NCI-H1694 (cell line): ENCODE data around the gene FOCAD.
A peak's percentile ranks its signal among the peaks of the same experiment; 100 is the strongest.

Experiments used
- DNase-seq: peaks from one replicate; lab custom pipeline; 2025; lab: John Stamatoyannopoulos, UW

The FOCAD gene

DNA sequence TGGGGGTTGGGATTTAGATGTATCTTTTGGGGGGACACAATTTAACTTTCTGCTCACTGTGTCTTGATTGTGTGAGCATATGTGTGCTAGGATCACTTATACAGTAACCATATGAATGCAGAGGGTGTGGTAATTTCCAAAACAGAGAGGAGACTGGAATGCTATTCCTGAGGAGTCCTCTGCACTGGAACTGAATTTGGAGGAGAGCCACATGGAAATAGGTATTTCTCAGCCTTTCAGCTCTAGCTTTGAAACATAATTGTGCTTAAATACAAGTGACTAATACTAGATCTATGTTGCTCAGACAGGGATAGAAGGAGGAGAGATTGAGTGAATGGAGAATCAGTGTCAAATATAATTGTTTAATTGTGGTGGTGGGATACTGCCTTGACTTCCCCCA is 45.5 kb downstream of the FOCAD start:
- no peak for DNase-seq

DNA sequence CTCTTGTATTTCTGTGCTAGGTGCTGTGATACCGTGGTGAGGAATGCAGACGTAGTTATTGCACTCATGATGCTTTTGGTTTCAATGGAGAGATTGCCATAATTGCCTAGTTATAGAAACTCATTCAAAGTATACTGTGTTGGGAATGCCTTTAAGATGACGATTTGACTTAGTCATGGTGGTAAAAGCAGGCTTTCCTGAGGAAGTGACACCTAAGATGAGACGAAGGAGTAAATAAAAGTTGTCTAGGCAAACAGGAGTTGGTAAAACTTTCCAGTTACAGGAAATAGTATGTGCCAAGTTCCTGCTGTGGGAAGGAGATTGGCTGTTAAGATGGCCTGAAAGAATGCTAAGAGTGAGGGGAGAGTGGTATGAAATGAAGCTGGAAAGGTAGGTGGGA is 48.1 kb downstream of the FOCAD start:
- no peak for DNase-seq

DNA sequence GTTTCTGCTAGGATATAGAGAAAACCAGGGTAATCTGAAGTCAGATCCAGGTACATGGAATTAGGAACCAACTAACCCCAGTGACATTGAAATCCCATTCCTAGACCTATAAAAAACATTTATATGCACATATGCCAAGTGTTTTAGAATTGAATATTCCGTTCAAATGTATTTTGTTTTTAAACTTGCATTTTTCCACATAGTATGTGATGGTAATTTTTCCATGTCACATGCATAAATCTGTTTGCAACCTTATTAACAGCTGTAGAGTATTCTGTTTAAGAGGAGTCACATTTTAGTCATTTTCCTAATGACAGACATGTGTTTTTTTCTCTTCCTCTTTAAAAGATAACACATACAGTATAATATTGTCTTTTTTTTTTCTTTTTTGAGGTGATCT is 50.2 kb downstream of the FOCAD start:
- no peak for DNase-seq

DNA sequence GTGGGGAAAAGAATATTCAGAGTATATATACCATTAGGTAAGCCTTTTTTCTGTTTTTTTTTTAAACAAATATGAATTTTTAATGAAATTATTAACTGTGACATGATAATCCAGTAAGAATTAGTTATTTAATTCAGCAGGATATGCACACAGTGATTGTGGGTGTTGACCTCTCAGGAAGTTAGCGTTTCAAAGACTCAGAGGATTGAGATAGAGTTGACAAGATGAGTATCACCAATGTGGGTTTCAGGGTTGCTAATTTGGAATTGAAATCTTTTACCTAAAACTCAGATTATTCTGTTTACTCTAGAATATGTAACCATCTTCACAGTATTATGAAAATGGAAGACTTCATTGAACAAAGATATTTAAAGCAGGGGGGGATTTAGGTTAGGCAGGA is 56.2 kb downstream of the FOCAD start:
- no peak for DNase-seq

DNA sequence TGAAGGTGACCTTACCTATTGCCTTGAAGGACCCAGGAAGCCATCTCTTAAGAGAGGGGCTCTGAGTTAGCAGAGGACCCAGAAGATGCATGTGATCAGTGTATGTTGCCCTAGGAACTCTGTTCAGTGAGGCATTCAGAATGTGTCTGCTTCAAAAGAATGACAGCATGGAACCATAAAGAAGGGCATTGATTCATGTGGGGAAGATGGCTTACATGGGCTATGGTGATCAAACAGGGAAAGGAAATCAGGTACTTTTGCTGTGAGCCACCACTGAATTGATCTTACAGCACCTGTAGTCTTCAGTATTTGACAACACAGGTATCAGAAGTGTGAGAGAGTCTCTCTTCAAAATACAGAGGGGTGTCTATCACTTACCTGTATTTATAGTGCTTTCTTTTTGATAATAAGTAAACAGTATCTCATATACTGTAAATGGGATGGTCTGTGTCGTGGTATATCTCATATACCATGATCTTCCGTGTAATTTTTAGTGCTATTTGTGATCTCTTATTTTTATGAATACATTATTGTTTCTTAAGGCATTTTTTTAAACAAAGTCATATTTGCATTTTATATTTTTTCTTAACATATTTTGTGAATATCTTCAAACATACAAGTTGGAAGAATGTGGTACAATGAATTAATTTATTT is 57.0 kb downstream of the FOCAD start:
- no peak for DNase-seq

DNA sequence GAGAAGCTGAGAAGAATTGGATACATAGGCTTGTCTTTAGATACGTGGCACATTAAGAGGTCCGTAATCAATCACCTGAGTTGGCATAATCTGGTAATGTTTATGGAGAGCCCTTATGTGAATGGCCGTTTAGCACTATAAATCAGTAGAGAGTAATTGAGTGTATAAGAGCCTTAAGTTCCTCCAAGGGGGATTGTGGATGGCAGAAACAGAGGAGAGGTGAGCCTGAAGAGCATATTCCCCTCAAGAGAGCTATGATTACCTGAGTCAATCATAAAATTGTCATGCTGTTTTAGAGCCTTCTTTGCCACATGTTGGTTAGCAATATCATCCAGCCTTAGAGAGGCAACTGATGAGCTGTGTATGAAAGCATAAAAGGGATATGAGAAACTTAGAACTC is 58.8 kb downstream of the FOCAD start:
- no peak for DNase-seq

- DNase-seq = no peak
Measured at GRCh38 chr9:20744036-20744630, 60.1 kb downstream of the FOCAD start.

- DNase-seq = no peak
Measured at GRCh38 chr9:20746967-20747366, 62.9 kb downstream of the FOCAD start.

DNA sequence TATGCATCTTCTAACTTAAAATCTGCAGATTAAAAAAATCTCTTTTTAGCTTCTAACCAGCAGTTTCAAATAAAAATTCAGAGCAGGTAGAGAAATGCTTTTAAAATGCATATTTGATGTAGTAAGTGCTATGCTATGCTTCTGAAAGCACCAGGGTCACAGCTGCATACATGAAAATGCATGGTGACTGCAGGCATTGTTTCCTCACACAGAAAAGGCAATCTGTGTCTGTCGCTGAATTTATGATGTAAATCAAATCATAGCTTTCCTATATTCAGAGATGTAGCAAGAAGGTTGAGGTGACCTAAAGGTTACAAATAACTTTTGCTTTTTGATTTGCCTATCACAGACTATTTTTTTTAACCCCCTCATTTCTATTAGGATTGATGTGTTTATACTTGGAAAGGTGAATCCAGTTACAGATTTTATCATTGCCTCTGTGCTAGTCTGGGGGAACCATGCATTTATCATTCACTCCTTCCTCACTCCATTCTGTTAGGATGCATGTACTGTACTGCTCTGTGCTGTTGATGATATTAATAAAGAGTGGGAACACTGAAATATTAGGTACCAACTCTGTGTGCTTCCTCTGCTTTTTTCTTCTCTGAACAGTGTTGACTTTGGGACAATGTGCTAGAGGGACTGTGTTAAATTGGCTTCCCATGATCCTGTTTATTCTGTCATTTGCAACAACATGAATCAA is 65.6 kb downstream of the FOCAD start:
- no peak for DNase-seq

- DNase-seq = no peak
Measured at GRCh38 chr9:20753761-20754160, 69.7 kb downstream of the FOCAD start.

DNA sequence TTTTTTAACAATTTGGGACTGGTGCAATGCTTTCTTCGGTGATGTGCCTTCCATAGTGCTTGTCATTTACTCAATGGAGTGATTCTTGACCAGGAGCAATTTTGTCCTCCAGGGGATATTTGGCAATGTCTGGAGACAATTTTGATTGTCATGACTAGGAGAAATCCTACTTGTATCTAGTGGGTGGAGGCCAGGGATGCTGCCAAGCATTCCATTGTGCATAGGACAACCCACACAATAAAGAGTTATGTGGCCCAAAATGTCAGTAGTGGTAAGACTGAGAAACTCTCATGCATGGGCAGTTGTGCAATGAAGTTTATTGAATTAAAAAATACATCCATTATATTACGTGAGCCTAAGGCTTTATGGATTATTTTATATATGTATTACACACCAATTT is 70.5 kb downstream of the FOCAD start:
- DNase-seq = no peak

GRCh38 chr9:20760246-20760891 is 76.3 kb downstream of the FOCAD start:
- no peak for DNase-seq

GRCh38 chr9:20770947-20771346 is 86.9 kb downstream of the FOCAD start:
- no peak for DNase-seq

DNA sequence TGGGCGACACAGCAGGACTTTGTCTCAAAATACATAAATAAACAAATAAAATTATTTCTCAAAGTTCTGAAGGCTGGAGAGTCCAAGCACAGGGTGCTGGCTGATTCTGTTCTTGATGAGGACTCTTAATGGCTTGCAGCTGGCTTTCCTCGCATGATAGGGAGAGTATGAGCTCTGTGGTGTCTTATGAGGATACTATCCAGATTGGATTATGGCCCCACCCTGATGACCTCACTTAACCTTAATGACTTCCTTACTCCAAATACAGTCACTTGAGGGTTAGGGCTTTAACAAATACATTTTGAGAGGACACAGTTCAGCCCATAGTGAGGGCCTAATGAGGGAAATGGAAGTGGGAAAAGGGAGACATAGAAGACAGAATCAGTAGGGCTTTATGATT is 87.7 kb downstream of the FOCAD start:
- DNase-seq = no peak

- no peak for DNase-seq
Measured at GRCh38 chr9:20775683-20776082, 91.6 kb downstream of the FOCAD start.

DNA sequence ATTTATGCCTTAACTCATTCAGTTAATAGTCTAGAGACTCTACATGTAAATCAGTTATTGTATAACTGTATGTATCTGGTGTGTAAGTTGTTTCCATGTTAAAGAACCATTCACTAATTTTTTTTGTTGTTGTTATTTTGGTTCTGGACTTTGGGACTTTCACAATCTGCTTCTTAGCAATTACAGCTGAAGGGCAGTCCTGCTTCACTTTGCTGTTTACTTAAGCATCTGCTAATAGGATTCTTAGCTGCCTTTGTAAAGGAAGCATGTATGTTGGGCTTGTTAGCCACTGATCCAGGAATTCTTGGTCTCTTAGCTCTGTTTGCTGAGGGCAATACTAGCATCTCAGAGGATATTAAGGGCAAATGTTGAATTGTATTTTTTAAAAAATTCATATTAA is 97.0 kb downstream of the FOCAD start:
- DNase-seq = no peak

DNA sequence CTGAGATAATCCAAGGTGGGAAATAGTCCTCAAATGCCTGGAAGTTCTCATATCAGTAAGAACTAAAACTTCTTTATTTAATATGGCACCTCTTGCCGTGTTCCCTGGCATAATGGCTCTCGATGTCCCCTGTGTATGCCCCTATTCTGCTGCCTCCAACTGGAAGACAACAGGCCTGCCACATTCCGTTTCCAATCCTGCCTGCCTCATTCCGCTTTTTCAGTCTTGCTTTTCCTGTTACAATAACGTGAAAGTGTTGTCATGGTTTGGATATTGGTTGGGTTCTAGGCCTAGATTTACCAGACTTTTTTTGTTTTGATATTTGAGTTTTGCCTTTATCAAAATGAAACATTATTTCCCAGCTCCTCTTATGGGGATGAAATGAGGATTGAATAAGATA is 98.2 kb downstream of the FOCAD start:
- no peak for DNase-seq

DNA sequence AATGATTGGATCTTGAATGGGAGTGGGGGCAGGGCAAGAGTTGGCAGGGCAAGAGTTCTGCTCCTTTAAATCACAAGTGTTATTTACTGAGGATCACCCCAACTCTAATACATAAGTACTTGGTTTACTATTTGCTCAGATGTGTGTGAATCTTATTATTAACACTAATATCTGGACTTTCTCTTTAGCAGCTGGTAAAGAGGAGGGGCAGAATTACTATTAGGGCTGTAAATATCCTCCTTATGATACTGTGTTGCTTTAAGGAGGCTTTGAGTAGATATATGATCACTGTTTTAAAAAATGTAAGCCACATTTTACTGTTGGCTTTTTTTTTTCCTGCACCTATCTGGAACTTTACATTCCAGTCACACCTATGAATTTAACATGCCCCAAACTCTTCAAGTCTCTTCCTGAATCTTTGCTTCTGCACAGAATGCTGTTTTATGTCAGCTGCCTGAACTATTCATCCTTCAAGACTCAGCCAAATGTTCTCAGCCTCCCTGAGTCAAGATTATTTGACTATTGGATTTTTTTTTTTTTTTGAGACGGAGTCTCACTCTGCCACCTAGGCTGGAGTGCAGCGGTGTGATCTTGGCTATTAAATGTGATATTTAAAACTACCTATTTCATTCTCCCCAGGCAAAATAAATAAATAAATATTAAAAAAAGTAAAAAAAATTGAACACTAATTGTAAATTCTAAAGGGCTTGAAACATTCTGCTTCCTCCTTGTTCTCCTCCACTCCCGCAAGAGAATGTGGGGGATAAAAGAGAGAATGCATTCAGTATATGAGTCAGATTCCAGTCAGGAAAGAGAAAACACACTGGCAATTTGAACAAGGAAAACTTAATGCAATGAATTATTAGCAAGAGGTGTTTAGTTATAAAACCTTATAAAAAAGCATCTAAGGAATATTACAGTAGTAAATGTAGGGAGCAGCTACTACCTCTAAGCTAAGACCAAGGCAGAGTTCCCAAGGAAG is 99.3 kb downstream of the FOCAD start:
- DNase-seq = no peak

DNA sequence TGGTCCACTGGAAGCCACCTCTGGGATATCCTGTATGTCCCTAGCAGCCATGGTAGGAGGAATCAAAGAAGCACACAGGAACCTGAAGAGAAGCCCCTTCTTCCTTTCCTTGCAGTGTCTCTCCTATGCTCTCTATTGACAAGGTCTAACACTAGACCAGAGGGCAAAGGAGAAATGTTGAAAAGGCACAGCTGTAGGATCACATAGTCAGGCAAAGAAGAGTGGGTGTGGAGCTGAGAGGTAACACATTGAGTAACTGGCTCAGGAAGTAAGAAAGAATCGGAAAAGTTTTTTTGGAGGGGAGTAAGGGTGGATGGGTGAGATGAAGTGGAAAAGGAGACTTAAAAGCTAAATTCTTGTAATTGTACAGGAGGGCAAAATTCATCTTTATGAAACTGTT is 100.1 kb downstream of the FOCAD start:
- DNase-seq = no peak

GRCh38 chr9:20786807-20787206 is 102.7 kb downstream of the FOCAD start:
- DNase-seq = peak; percentile 40

- DNase-seq = peak; percentile 82
Measured at GRCh38 chr9:20788526-20789451, 104.7 kb downstream of the FOCAD start.
